Karpas-422 (cell line): ENCODE data around the gene ZRANB1. TPM values are rescaled to one million over a fixed set of nuclear protein-coding genes. Genes with fewer than 3 reads are reported as not detected.

Source experiments
- DNase-seq: peaks from one replicate; pipeline ENCODE4 v3.0.0-alpha.2; 2015
- H2AFZ ChIP-seq: fragments of 200-600 bp; sonication (generic); 2 replicates; pipeline ENCODE4 v1.6.1; 2014; ENCODE audit warnings: antibody characterized with exemption, low read length, mixed read lengths
- H3K27ac ChIP-seq: fragments of 200-600 bp; sonication (generic); 2 replicates; pipeline ENCODE4 v1.5.1; 2014; ENCODE audit warnings: mild to moderate bottlenecking, low read length, moderate library complexity
- H3K27me3 ChIP-seq: fragments of 200-600 bp; sonication (generic); 2 replicates; pipeline ENCODE4 v1.6.1; 2014; ENCODE audit warnings: low read length, mixed read lengths
- H3K36me3 ChIP-seq: fragments of 200-600 bp; sonication (generic); 2 replicates; pipeline ENCODE4 v1.6.1; 2014; ENCODE audit warnings: low read length, mixed read lengths; ENCODE audit not compliant: insufficient read depth
- H3K4me1 ChIP-seq: fragments of 200-600 bp; sonication (generic); 2 replicates; pipeline ENCODE4 v1.6.1; 2014; ENCODE audit warnings: mild to moderate bottlenecking, low read length, mixed read lengths
- H3K4me2 ChIP-seq: fragments of 200-600 bp; sonication (generic); 2 replicates; pipeline ENCODE4 v1.6.1; 2014; ENCODE audit warnings: low read length, low read depth, mild to moderate bottlenecking; ENCODE audit not compliant: poor library complexity, severe bottlenecking
- H3K4me3 ChIP-seq: fragments of 200-600 bp; sonication (generic); 2 replicates; pipeline ENCODE4 v1.5.1; 2014; ENCODE audit warnings: mild to moderate bottlenecking, antibody characterized with exemption, low read length, mixed read lengths
- H3K79me2 ChIP-seq: fragments of 200-600 bp; sonication (generic); 2 replicates; pipeline ENCODE4 v1.6.1; 2014; ENCODE audit warnings: mild to moderate bottlenecking, low read length, mixed read lengths
- H3K9ac ChIP-seq: fragments of 200-600 bp; sonication (generic); 2 replicates; pipeline ENCODE4 v1.6.0; 2014; ENCODE audit warnings: low read length
- H3K9me2 ChIP-seq: fragments of 200-600 bp; sonication (generic), shearing (Covaris generic); replicated peaks from 2 replicates; pipeline ENCODE4 v1.6.0; 2014; ENCODE audit warnings: mild to moderate bottlenecking, low read length, moderate library complexity; ENCODE audit not compliant: insufficient read depth
- H3K9me3 ChIP-seq: fragments of 300-700, 200-600 bp; sonication (generic); 2 replicates; pipeline ENCODE4 v1.6.1; 2014; ENCODE audit warnings: low read length, mixed read lengths
- H4K20me1 ChIP-seq: fragments of 200-600 bp; sonication (generic); 2 replicates; pipeline ENCODE4 v1.6.1; 2014; ENCODE audit warnings: mild to moderate bottlenecking, antibody characterized with exemption, low read length, low read depth; ENCODE audit not compliant: insufficient read depth
- total RNA-seq: library from RNA; depleted of rRNA; stranded (reverse); fragments of >200 nt; shearing (Covaris generic); gene quantifications from 2 replicates; pipeline ENCODE4 v1.2.3, GENCODE V29; 2014; ENCODE audit warnings: low replicate concordance

Gene ZRANB1
- total RNA-seq, 1 experiment from 2014 or later, result 13.1 TPM

- Histone ChIP-seq H3K4me1 (no peaks in the 10 kb centered on the region), H3K9ac (no peak overlapping the region), H2AFZ (no peak overlapping the region), H3K9me2 (no peaks in the 10 kb centered on the region), H3K27ac (no peak overlapping the region), H4K20me1 (no peaks in the 10 kb centered on the region), H3K27me3 (no peaks in the 10 kb centered on the region), H3K79me2 (peaks cover 71% of the 10 kb centered on the region), H3K36me3 (peaks cover 29% of the 10 kb centered on the region; the same call in 1 of the 2 replicates), H3K4me3 (no peak overlapping the region), H3K9me3 (no peaks in the 10 kb centered on the region), H3K4me2 (no peak overlapping the region)
- no peak for DNase-seq
Observed at GRCh38 chr10:124972637-124973036, 30.7 kb downstream of the ZRANB1 start.

DNA sequence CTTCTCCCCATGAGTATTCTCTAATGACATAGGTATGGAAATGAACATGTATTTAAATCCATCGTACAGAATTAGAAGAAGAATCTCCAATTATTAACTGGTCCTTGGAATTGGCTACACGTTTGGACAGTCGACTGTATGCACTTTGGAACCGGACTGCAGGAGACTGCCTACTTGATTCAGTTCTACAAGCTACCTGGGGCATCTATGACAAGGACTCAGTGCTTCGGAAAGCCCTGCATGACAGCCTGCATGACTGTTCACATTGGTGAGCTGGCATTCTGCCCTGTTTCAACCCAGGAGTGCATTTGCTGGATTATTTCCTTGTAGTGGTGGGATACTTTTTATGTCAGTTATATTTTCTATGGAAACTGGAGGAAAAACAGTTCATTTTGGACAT lies 32.2 kb downstream of the ZRANB1 start:
- Histone ChIP-seq H3K4me1 (no peaks in the 10 kb centered on the region), H2AFZ (no peak overlapping the region), H3K4me3 (no peak overlapping the region), H3K9ac (no peak overlapping the region), H3K4me2 (no peak overlapping the region), H3K27me3 (no peaks in the 10 kb centered on the region), H3K9me2 (no peaks in the 10 kb centered on the region), H4K20me1 (no peaks in the 10 kb centered on the region), H3K27ac (no peak overlapping the region), H3K9me3 (no peaks in the 10 kb centered on the region), H3K79me2 (peaks cover 70% of the 10 kb centered on the region), H3K36me3 (peaks cover 28% of the 10 kb centered on the region; the same call in 1 of the 2 replicates)
- no peak for DNase-seq

DNA sequence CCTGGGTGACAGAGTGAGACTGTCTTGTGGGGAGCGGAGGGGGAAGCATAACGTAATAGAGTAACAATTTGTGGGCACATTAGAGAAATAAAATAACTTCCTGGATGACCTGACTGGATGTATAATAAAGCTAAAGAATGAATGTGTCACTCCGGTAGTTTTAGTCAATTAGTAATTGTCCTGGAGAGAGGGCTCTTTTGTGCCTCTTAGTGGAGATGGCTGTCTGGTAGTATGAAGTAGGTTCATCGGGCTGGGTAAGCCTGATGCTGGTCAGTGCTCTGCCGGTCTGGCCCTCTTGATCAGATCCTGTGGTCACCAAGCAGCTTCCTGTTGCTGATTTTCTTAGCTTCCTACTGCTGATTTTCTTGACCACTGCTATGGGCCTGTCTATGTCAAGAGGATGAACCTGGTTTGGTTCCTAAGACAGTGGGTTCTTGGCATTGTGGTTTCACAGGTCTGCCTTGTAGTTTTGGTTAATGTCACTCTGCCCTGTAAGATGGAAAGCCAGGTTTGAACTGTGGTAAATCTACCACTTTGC lies 34.1 kb downstream of the ZRANB1 start:
- Histone ChIP-seq H3K27me3 (no peaks in the 10 kb centered on the region), H3K9me3 (no peaks in the 10 kb centered on the region), H3K9me2 (no peaks in the 10 kb centered on the region), H3K36me3 (peaks cover 20% of the 10 kb centered on the region; the same call in 1 of the 2 replicates), H2AFZ (no peak overlapping the region), H4K20me1 (no peaks in the 10 kb centered on the region), H3K9ac (no peak overlapping the region), H3K4me2 (no peak overlapping the region), H3K27ac (no peak overlapping the region), H3K79me2 (peaks cover 72% of the 10 kb centered on the region), H3K4me3 (no peak overlapping the region), H3K4me1 (no peaks in the 10 kb centered on the region)
- DNase-seq, result no peak

DNA sequence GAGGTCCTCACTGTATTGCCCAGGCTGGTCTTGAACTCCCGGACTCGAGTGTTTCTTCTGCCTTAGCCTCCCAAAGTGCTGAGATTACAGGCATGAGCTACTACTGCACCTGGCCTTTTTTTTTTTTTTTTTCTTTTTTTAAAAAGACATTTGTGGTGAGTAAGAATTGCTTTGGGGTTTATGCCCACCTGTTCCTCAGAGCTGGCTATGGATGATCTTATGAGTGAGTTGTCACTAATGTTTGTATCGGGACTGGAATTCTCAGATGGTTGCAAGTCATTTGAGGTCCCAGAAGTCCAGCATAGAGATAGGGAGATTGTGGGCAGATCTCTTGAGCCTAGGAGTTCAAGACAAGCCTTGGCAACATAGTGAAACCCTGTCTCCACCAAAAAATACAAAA lies 35.2 kb downstream of the ZRANB1 start:
- Histone ChIP-seq H3K9me3 (no peaks in the 10 kb centered on the region), H3K9ac (no peak overlapping the region), H3K4me3 (no peak overlapping the region), H3K4me1 (no peaks in the 10 kb centered on the region), H3K79me2 (peaks cover 66% of the 10 kb centered on the region), H3K36me3 (peaks cover 24% of the 10 kb centered on the region; the same call in 1 of the 2 replicates), H4K20me1 (no peaks in the 10 kb centered on the region), H3K27ac (no peak overlapping the region), H3K4me2 (no peak overlapping the region), H2AFZ (no peak overlapping the region), H3K27me3 (no peaks in the 10 kb centered on the region), H3K9me2 (no peaks in the 10 kb centered on the region)
- no peak for DNase-seq

DNA sequence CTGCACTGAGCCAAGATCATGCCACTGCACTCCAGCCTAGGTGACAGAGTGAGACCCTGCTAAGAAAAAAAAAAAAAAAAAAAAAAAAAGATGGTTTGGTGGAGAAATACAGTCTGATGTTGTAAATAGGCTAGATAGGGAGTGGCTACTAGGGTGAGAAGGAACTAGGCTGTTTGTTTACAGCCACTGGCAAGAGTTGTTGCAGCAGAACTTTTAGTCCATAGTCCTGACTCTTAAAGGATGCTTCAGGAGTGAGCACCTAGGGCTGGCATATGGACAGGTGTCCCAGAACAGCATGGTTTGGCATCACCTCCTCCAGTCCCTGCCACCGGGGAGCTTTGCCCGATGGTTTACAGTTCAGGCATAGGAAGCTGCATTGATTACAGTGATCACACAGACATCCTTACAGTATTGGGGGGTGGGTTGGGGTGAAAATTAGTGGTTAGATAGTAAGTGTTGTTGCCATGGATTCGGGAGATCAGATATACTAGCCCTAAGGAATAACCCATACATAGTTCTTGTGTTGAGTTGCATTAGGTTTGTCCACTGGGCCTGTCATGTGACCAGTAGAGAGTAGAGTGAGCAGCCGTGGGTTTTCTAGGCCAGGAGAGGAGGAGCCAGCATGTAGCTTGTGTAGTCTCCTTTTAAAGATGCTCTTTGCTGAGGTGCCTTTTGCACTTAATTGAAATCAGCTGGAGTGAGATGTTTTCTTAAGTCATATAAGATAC lies 35.9 kb downstream of the ZRANB1 start:
- Histone ChIP-seq H2AFZ (no peak overlapping the region), H3K4me2 (no peak overlapping the region), H4K20me1 (no peaks in the 10 kb centered on the region), H3K9ac (no peak overlapping the region), H3K9me3 (no peaks in the 10 kb centered on the region), H3K4me3 (no peak overlapping the region), H3K27ac (no peak overlapping the region), H3K27me3 (no peaks in the 10 kb centered on the region), H3K9me2 (no peaks in the 10 kb centered on the region), H3K79me2 (peaks cover 60% of the 10 kb centered on the region), H3K4me1 (no peaks in the 10 kb centered on the region), H3K36me3 (peaks cover 21% of the 10 kb centered on the region; the same call in 1 of the 2 replicates)
- DNase-seq, result no peak

DNA sequence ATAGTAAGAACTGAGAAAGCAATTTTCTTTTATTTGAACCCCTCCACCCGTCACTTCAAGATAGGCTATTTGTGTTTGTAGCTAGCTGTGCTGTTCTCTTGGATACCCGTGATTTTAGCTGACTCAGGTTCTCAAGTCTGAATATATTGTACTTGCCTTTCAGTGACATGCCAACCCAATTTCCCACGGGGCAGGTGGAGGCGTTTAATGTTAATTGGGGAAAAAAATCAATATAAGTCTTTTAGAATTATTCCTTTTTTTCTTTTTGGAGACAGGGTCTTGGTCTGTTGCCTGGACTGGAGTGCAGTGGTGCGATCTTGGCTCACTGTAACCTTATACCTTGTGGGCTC lies 36.4 kb downstream of the ZRANB1 start:
- Histone ChIP-seq H3K9ac (no peak overlapping the region), H3K36me3 (peaks cover 21% of the 10 kb centered on the region; the same call in 1 of the 2 replicates), H4K20me1 (no peaks in the 10 kb centered on the region), H3K27ac (no peak overlapping the region), H2AFZ (no peak overlapping the region), H3K4me3 (no peak overlapping the region), H3K9me2 (no peaks in the 10 kb centered on the region), H3K79me2 (peaks cover 57% of the 10 kb centered on the region), H3K27me3 (no peaks in the 10 kb centered on the region), H3K4me1 (no peaks in the 10 kb centered on the region), H3K4me2 (no peak overlapping the region), H3K9me3 (no peaks in the 10 kb centered on the region)
- DNase-seq, result no peak

DNA sequence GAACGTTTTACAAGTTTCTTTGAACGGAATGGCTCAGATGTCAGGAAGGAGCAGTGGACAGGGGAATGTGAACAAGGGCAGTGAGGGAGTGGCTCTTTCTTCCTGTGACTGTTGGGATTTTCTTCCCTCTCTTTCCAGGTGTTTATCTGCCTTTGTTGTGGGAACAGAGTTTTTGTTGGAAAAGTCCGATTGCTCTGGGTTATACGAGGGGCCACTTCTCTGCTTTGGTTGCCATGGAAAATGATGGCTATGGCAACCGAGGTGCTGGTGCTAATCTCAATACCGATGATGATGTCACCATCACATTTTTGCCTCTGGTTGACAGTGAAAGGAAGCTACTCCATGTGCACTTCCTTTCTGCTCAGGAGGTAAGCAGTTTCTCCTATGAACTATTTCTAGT lies 41.4 kb downstream of the ZRANB1 start:
- H3K9ac ChIP-seq, result no peak overlapping the region
- no peaks in the 10 kb centered on the region for H3K27me3 ChIP-seq
- no peak overlapping the region for H3K27ac ChIP-seq
- H3K4me3 ChIP-seq, result no peak overlapping the region
- no peaks in the 10 kb centered on the region for H3K4me1 ChIP-seq
- peaks cover 15% of the 10 kb centered on the region; the same call in 1 of the 2 replicates for H3K36me3 ChIP-seq
- H4K20me1 ChIP-seq, result no peaks in the 10 kb centered on the region
- no peak for DNase-seq
- no peak overlapping the region for H2AFZ ChIP-seq
- peaks cover 28% of the 10 kb centered on the region for H3K79me2 ChIP-seq
- H3K9me2 ChIP-seq, result no peaks in the 10 kb centered on the region
- H3K9me3 ChIP-seq, result no peaks in the 10 kb centered on the region
- H3K4me2 ChIP-seq, result no peak overlapping the region

GRCh38 chr10:124984376-124984775 lies 42.5 kb downstream of the ZRANB1 start:
- no peaks in the 10 kb centered on the region for H3K9me3 ChIP-seq
- no peak overlapping the region for H2AFZ ChIP-seq

More at GRCh38 chr10:124984376-124984775, 42.5 kb downstream of the ZRANB1 start:
- Histone ChIP-seq H3K27me3 (no peaks in the 10 kb centered on the region), H3K4me1 (no peaks in the 10 kb centered on the region), H3K4me3 (no peak overlapping the region), H3K79me2 (peaks cover 18% of the 10 kb centered on the region), H3K4me2 (no peak overlapping the region), H3K27ac (no peak overlapping the region), H4K20me1 (no peaks in the 10 kb centered on the region), H3K9me2 (no peaks in the 10 kb centered on the region), H3K36me3 (peaks cover 15% of the 10 kb centered on the region; the same call in 1 of the 2 replicates), H3K9ac (no peak overlapping the region)
- DNase-seq, result no peak
